A549 treated with AZD9567 at 1 μM for 4 hours (cell line): Measurements from ENCODE around the gene ZNF226. TPM values are rescaled to one million over a fixed set of nuclear protein-coding genes. Genes with fewer than 3 reads are reported as not detected.

Experiments used
- total RNA-seq: library from RNA; stranded (reverse); fragments of 200-300 nt; extraction: Qiagen RNA extraction; gene quantifications from 5 replicates; pipeline ENCODE4 v1.2.3, GENCODE V29; 2022; ENCODE audit not compliant: insufficient read depth

Gene ZNF226
- total RNA-seq = 17.5 to 22.3 TPM (median 21.2 TPM) in 5 replicates

GRCh38 chr19:44164673-44165512, at the start of gene ZNF226:
Gene ZNF226 (plus strand): TSS chr19:44165100. CDS start chr19:44170081, 4,981 bp downstream.

GRCh38 chr19:44141191-44142058, 23.5 kb upstream of the ZNF226 start, which contains the start of gene ZNF234:
Gene ZNF234 (plus strand): TSS chr19:44141554. CDS start chr19:44144633, 3,079 bp downstream.

GRCh38 chr19:44212250-44212865, 47.5 kb downstream of the ZNF226 start, which contains the start of gene ZNF227:
Gene ZNF227 (plus strand): TSS chr19:44212532. CDS start chr19:44217793, 5,261 bp downstream.

Other genes with a start within 250 kb of the ZNF226 start
- gene ZNF45, start 229.8 kb upstream of the ZNF226 start, total RNA-seq = 9.3 to 20.4 TPM (median 10.4 TPM) in 5 replicates
- gene ZNF221, start 213.9 kb upstream of the ZNF226 start, total RNA-seq = 0.30 to 0.65 TPM (median 0.47 TPM) in 4 of 5 replicates, not detected in the other
- gene ZNF155, start 180.9 kb upstream of the ZNF226 start, total RNA-seq = 2.1 to 5.6 TPM (median 2.5 TPM) in 5 replicates
- gene ZNF230, start 162.1 kb upstream of the ZNF226 start, total RNA-seq = 1.6 to 3.5 TPM (median 2.7 TPM) in 5 replicates
- gene ZNF222, start 139.7 kb upstream of the ZNF226 start, total RNA-seq = 3.0 to 3.7 TPM (median 3.5 TPM) in 5 replicates
- gene ZNF223, start 113.1 kb upstream of the ZNF226 start, total RNA-seq = 1.8 to 2.8 TPM (median 2.5 TPM) in 4 of 5 replicates, not detected in the other
- 0.36 to 1.0 TPM (median 0.44 TPM) in 5 replicates for gene ZNF284, start 92.9 kb upstream of the ZNF226 start, total RNA-seq
- 4.5 to 11.4 TPM (median 10.4 TPM) in 5 replicates for gene ZNF224, start 70.7 kb upstream of the ZNF226 start, total RNA-seq
- 0.99 to 3.5 TPM (median 2.5 TPM) in 5 replicates for gene ZNF225, start 51.7 kb upstream of the ZNF226 start, total RNA-seq
- gene ZNF234, start 23.5 kb upstream of the ZNF226 start, total RNA-seq = 0.67 to 3.1 TPM (median 2.4 TPM) in 5 replicates
- gene ZNF227, start 47.4 kb downstream of the ZNF226 start, total RNA-seq = 9.4 to 16.7 TPM (median 9.8 TPM) in 5 replicates
- gene ZNF233, start 94.8 kb downstream of the ZNF226 start, total RNA-seq = 0.31 to 0.94 TPM (median 0.40 TPM) in 5 replicates
- gene ZNF235, start 139.9 kb downstream of the ZNF226 start, total RNA-seq = 2.7 to 3.2 TPM (median 3.1 TPM) in 5 replicates
- 1.7 to 1.9 TPM (median 1.8 TPM) in 5 replicates for gene ZNF112, start 191.6 kb downstream of the ZNF226 start, total RNA-seq
- 0.42 to 2.2 TPM (median 1.5 TPM) in 5 replicates for gene ZNF285, start 236.5 kb downstream of the ZNF226 start, total RNA-seq